ENCODE measurements around the gene PIGO. TPM values are rescaled to one million over a fixed set of nuclear protein-coding genes. Genes with fewer than 3 reads are reported as not detected.

The PIGO gene
- polyA plus RNA-seq, 1 of the 3 experiments (the other 2 are of a cell fraction): 31.0 TPM

DNA sequence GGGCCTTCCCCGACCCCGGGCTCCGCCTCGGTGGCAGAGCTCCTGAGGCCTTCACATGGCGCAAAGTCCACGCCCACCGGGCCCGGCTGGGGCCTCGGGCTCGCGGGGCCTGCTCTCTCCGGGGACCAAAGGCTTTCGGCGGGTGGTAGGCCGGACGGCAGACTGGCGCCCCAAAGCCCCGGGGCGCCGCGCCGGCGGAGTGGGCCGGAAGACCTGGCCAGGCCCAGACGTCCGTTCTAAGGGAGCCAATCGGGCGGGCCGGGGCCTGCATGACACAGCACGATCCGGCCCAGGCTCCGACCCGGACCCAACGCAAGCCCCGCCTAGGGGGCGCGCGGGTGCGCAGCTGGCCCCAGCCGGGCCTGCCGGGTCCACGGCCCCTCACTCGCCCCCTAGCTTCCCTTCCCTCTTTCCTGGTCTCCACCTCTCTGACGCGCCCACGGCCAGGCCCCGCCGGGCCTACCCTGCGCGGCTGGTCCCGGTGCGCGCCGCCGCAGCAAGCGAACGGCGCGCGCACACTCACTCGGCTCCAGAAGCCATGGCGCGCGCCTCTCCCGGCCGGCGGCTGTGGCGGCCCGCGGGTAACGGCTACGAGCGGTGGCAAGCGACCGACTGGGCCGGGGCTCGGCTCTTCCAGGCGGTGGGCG, 24.5 kb downstream of the PIGO start (continued):
- peak; percentile 84 for TF ChIP-seq MXI1 (IDR thresholded peaks at IDR 0.05; ENCODE audit: low read depth, low read length)
- TF ChIP-seq, protein P1, sequence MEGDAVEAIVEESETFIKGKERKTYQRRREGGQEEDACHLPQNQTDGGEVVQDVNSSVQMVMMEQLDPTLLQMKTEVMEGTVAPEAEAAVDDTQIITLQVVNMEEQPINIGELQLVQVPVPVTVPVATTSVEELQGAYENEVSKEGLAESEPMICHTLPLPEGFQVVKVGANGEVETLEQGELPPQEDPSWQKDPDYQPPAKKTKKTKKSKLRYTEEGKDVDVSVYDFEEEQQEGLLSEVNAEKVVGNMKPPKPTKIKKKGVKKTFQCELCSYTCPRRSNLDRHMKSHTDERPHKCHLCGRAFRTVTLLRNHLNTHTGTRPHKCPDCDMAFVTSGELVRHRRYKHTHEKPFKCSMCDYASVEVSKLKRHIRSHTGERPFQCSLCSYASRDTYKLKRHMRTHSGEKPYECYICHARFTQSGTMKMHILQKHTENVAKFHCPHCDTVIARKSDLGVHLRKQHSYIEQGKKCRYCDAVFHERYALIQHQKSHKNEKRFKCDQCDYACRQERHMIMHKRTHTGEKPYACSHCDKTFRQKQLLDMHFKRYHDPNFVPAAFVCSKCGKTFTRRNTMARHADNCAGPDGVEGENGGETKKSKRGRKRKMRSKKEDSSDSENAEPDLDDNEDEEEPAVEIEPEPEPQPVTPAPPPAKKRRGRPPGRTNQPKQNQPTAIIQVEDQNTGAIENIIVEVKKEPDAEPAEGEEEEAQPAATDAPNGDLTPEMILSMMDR (IDR thresholded peaks at IDR 0.05): peak; percentile 43
- no peak for TF ChIP-seq GATA2 (CRISPR knock-in tag; IDR thresholded peaks at IDR 0.05)
- 0 out of 2 replicates have a peak, but pooled peaks have one; percentile 40 for TF ChIP-seq TAF1 (IDR thresholded peaks at IDR 0.05; ENCODE audit: borderline replicate concordance, low read depth, low read length)
- no peak for TF ChIP-seq NFIC (IDR thresholded peaks at IDR 0.05; ENCODE audit: borderline replicate concordance)

- H3K9ac ChIP-seq: peak overlapping the region; percentile 100
- peak overlapping the region; percentile 97 to 100 for H3K27ac ChIP-seq (ENCODE audit: low read depth in 2 of 2, low read length in 1 of 2)
- no peak for TF ChIP-seq USF1 (IDR thresholded peaks at IDR 0.05; ENCODE audit: borderline replicate concordance, low read depth)
- no peak for TF ChIP-seq ELF1 (IDR thresholded peaks at IDR 0.05)
- TF ChIP-seq, protein P2, sequence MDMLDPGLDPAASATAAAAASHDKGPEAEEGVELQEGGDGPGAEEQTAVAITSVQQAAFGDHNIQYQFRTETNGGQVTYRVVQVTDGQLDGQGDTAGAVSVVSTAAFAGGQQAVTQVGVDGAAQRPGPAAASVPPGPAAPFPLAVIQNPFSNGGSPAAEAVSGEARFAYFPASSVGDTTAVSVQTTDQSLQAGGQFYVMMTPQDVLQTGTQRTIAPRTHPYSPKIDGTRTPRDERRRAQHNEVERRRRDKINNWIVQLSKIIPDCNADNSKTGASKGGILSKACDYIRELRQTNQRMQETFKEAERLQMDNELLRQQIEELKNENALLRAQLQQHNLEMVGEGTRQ (IDR thresholded peaks at IDR 0.05; ENCODE audit: borderline replicate concordance, low read depth, low read length): no peak
- TF ChIP-seq MAX (IDR thresholded peaks at IDR 0.05; ENCODE audit: low read depth): no peak
- TF ChIP-seq SMC3 (IDR thresholded peaks at IDR 0.05; ENCODE audit: low read depth, low read length): no peak
- no peak for TF ChIP-seq TAF1 (IDR thresholded peaks at IDR 0.05; ENCODE audit: borderline replicate concordance, low read depth, low read length)
- no peak for TF ChIP-seq TEAD4 (IDR thresholded peaks at IDR 0.05; ENCODE audit: borderline replicate concordance, insufficient read depth)
- no peak for TF ChIP-seq SIN3A (IDR thresholded peaks at IDR 0.05; ENCODE audit: borderline replicate concordance, low read depth, low read length)
- no peak for TF ChIP-seq RXRA (IDR thresholded peaks at IDR 0.05; ENCODE audit: borderline replicate concordance, low read depth)
- TF ChIP-seq TCF12 (IDR thresholded peaks at IDR 0.05): no peak
- no peak for TF ChIP-seq NRF1 (IDR thresholded peaks at IDR 0.05; ENCODE audit: low read depth, low read length)
- no peak for TF ChIP-seq FOXJ3 (CRISPR knock-in tag; IDR thresholded peaks at IDR 0.05)
- TF ChIP-seq FOXM1 (IDR thresholded peaks at IDR 0.05; ENCODE audit: low read depth): no peak
- no peak for TF ChIP-seq GATA2 (CRISPR knock-in tag; IDR thresholded peaks at IDR 0.05)
- H4K20me1 ChIP-seq (ENCODE audit: insufficient read depth): peaks cover 61% of the 10 kb centered on the region
- no peak for DNase-seq
- H3K4me2 ChIP-seq: peak overlapping the region; percentile 95
- CTCF ChIA-PET: interaction anchor here (0.9 to 3.2 kb wide), 8 partner anchors 9 to 171 kb away, joined by 3 to 19 read pairs (median 4); partner anchors contain the start of genes FANCG and PIGO
- POLR2A ChIA-PET: interaction anchor here (0.6 to 2.6 kb wide), 17 partner anchors 9 to 500 kb away, joined by 3 to 16 read pairs (median 4); partner anchors contain the start of genes DNAJB5, FANCG, PIGO and STOML2
- peaks cover 58% of the 10 kb centered on the region for H3K79me2 ChIP-seq (ENCODE audit: insufficient read depth)
- peak overlapping the region; percentile 89 to 97 for H3K4me3 ChIP-seq (ENCODE audit: low read depth in 2 of 2, low read length in 1 of 2)
- H3K4me1 ChIP-seq (ENCODE audit: control insufficient read depth in 1 of 2, insufficient read depth in 2 of 2, low read depth in 1 of 2, low read length in 1 of 2): peaks cover 21 to 22% of the 10 kb centered on the region in 2 experiments
- H3K9me2 ChIP-seq: no peaks in the 10 kb centered on the region
- peaks cover 24% of the 10 kb centered on the region for H3F3A ChIP-seq (replicated peaks; ENCODE audit: insufficient read depth)
- 2% methylated on average over 19 of the region's 20 CpGs for WGBS (ENCODE audit: low lambda C conversion rate)
- no peaks in the 10 kb centered on the region for H3K9me3 ChIP-seq
- H2AFZ ChIP-seq (ENCODE audit: low read depth): no peak overlapping the region
- H3K27me3 ChIP-seq (ENCODE audit: insufficient read depth): no peaks in the 10 kb centered on the region
- H3K36me3 ChIP-seq (replicated peaks in 1 of 2; ENCODE audit: control insufficient read depth in 1 of 2, insufficient read depth in 2 of 2, low read length in 1 of 2): peaks cover 36 to 47% of the 10 kb centered on the region in 2 experiments
Observed at GRCh38 chr9:35070823-35071813, 25.3 kb downstream of the PIGO start.
